ENCODE results near the gene CAPN12.
"Not testable (repeated sequence)": the region's sequence is repeated elsewhere in the genome, so short reads cannot be mapped to it uniquely, and the experiment has no call there.

DNA sequence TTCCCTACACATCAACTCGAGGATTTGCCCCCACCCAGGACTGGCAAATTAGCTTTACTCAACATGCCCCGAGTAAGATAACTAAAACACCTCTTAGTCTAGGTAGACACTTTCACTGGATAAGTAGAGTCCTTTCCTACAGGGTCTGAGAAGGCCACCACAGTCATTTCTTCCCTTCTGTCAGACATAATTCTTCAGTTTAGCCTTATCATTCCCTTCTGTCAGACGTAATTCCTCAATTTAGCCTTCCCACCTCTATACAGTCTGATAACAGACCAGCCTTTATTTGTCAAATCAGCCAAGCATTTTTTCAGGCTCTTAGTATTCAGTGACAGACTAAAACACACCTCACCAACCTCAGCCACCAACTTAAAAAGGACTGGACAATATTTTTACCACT is 9.5 kb upstream of the CAPN12 start:
- not testable (repeated sequence) for TF ChIP-seq POLR2A (IDR thresholded peaks at IDR 0.05)
- TF ChIP-seq, protein P1, sequence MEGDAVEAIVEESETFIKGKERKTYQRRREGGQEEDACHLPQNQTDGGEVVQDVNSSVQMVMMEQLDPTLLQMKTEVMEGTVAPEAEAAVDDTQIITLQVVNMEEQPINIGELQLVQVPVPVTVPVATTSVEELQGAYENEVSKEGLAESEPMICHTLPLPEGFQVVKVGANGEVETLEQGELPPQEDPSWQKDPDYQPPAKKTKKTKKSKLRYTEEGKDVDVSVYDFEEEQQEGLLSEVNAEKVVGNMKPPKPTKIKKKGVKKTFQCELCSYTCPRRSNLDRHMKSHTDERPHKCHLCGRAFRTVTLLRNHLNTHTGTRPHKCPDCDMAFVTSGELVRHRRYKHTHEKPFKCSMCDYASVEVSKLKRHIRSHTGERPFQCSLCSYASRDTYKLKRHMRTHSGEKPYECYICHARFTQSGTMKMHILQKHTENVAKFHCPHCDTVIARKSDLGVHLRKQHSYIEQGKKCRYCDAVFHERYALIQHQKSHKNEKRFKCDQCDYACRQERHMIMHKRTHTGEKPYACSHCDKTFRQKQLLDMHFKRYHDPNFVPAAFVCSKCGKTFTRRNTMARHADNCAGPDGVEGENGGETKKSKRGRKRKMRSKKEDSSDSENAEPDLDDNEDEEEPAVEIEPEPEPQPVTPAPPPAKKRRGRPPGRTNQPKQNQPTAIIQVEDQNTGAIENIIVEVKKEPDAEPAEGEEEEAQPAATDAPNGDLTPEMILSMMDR (IDR thresholded peaks at IDR 0.05) = not testable (repeated sequence)
